HepG2 (cell line): ENCODE measurements around the gene FZD7. TPM values are rescaled to one million over a fixed set of nuclear protein-coding genes. Genes with fewer than 3 reads are reported as not detected.

Experiments used
- BCLAF1 ChIP-seq: fragments of 450-650 bp; IDR thresholded peaks from 2 replicates; pipeline ENCODE4 v1.6.1; 2017; ENCODE audit warnings: mild to moderate bottlenecking
- HNRNPUL1 ChIP-seq: fragments of 200-400 bp; formaldehyde crosslinking; IDR thresholded peaks from 2 replicates; pipeline ENCODE4 v1.6.1; 2017; ENCODE audit warnings: low read depth, mild to moderate bottlenecking, low read length, moderate library complexity
- KMT2A ChIP-seq: sonication (generic); formaldehyde crosslinking; IDR thresholded peaks from 2 replicates; pipeline ENCODE4 v1.4.0; 2020; ENCODE audit warnings: missing genetic modification reagents
- NCOA2 ChIP-seq: sonication (generic); formaldehyde crosslinking; IDR thresholded peaks from 2 replicates; pipeline ENCODE4 v1.8.0; 2022; ENCODE audit warnings: inconsistent platforms
- PHF20 ChIP-seq: sonication (generic); formaldehyde crosslinking; IDR thresholded peaks from 2 replicates; pipeline ENCODE4 v1.5.0; 2020; ENCODE audit warnings: mild to moderate bottlenecking, missing genetic modification reagents
- POLR2G ChIP-seq: fragments of 200-400 bp; formaldehyde crosslinking; IDR thresholded peaks from 2 replicates; pipeline ENCODE4 v1.6.1; 2018; ENCODE audit warnings: mild to moderate bottlenecking, low read depth, low read length, moderate library complexity
- PPARG ChIP-seq: conservative IDR thresholded peaks from 2 replicates; pipeline ENCODE4 v1.6.1; 2016; ENCODE audit warnings: missing biosample characterization, missing genetic modification reagents
- RARA ChIP-seq: IDR thresholded peaks from 2 replicates; pipeline ENCODE4 v1.6.1; 2016; ENCODE audit warnings: missing genetic modification reagents, missing compliant biosample characterization
- RCOR2 ChIP-seq: IDR thresholded peaks from 2 replicates; pipeline ENCODE4 v1.6.1; 2016; ENCODE audit warnings: missing biosample characterization, missing genetic modification reagents
- REL ChIP-seq: sonication (generic); formaldehyde crosslinking; conservative IDR thresholded peaks from 2 replicates; pipeline ENCODE4 v1.8.0; 2022; ENCODE audit warnings: mild to moderate bottlenecking, missing genetic modification reagents, moderate library complexity
- RFXAP ChIP-seq: sonication (generic); formaldehyde crosslinking; IDR thresholded peaks from 2 replicates; pipeline ENCODE4 v1.4.0; 2020; ENCODE audit warnings: missing genetic modification reagents, borderline replicate concordance
- SALL1 ChIP-seq: sonication (generic); formaldehyde crosslinking; IDR thresholded peaks from 2 replicates; pipeline ENCODE4 v1.8.0; 2022; ENCODE audit warnings: mild to moderate bottlenecking, missing genetic modification reagents
- TFAP4 ChIP-seq: sonication (generic); IDR thresholded peaks from 2 replicates; pipeline ENCODE4 v1.6.1; 2016; ENCODE audit warnings: low read depth, borderline replicate concordance
- THAP8 ChIP-seq: sonication (generic); formaldehyde crosslinking; IDR thresholded peaks from 2 replicates; pipeline ENCODE4 v1.5.1; 2020; ENCODE audit warnings: missing genetic modification reagents, mild to moderate bottlenecking, borderline replicate concordance
- ZBTB26 ChIP-seq: IDR thresholded peaks from 2 replicates; pipeline ENCODE4 v1.6.1; 2016; ENCODE audit warnings: missing compliant biosample characterization, missing genetic modification reagents, borderline replicate concordance
- ZC3H13 ChIP-seq: sonication (generic); formaldehyde crosslinking; IDR thresholded peaks from 2 replicates; pipeline ENCODE4 v1.8.1; 2023; ENCODE audit warnings: mild to moderate bottlenecking, missing genetic modification reagents, moderate library complexity
- ZNF441 ChIP-seq: sonication (generic); formaldehyde crosslinking; IDR thresholded peaks from 2 replicates; pipeline ENCODE4 v1.7.0; 2021; ENCODE audit warnings: missing genetic modification reagents, borderline replicate concordance
- ZNF567 ChIP-seq: sonication (generic); formaldehyde crosslinking; IDR thresholded peaks from 2 replicates; pipeline ENCODE4 v1.8.1; 2023; ENCODE audit warnings: mild to moderate bottlenecking, missing genetic modification reagents, borderline replicate concordance
- ZNF576 ChIP-seq: sonication (generic); formaldehyde crosslinking; IDR thresholded peaks from 2 replicates; pipeline ENCODE4 v1.4.0; 2020; ENCODE audit warnings: mild to moderate bottlenecking, missing genetic modification reagents
- ZNF776 ChIP-seq: sonication (generic); formaldehyde crosslinking; IDR thresholded peaks from 2 replicates; pipeline ENCODE4 v1.4.0; 2020; ENCODE audit warnings: mild to moderate bottlenecking, missing genetic modification reagents
- ZNF782 ChIP-seq: sonication (generic); formaldehyde crosslinking; IDR thresholded peaks from 2 replicates; pipeline ENCODE4 v1.4.0; 2020; ENCODE audit warnings: missing genetic modification reagents, mild to moderate bottlenecking, borderline replicate concordance
- ZSCAN20 ChIP-seq: sonication (generic); formaldehyde crosslinking; IDR thresholded peaks from 2 replicates; pipeline ENCODE4 v1.4.0; 2020; ENCODE audit warnings: missing genetic modification reagents, mild to moderate bottlenecking, borderline replicate concordance
- polyA plus RNA-seq, 8 experiments: library from polyadenylated mRNA; depleted of rRNA in 3 of 8; stranded (reverse) in 7 of 8; unstranded in 1 of 8; fragments of >200 nt; fragmentation: Illumina TruSeq in 4 of 8; extraction: Trizol in 4 of 8; gene quantifications; 2 replicates each; pipeline versions ENCODE4 v1.2.1 to v1.2.3, GENCODE V29; 2011 to 2016; ENCODE audit warnings: low read depth in 4 of 8, missing spikeins in 1 of 8, mixed read lengths in 1 of 8; ENCODE audit not compliant: insufficient read depth in 1 of 8
- total RNA-seq, 5 experiments: library from RNA; depleted of rRNA; stranded (reverse); fragments of >200 nt; fragmentation: Illumina TruSeq; extraction: Trizol; gene quantifications; 2 replicates each; pipeline ENCODE4 v1.2.3, GENCODE V29; 2016; ENCODE audit warnings: low read depth in 1 of 5

The FZD7 gene
- total and polyA plus RNA-seq, 2 of the 13 experiments (the other 11 are each of a cell fraction or from before 2014, with no cell fraction given), result 0.13 to 0.38 TPM

- TF ChIP-seq ZBTB26 (no peak), ZNF782 (CRISPR knock-in tag) (no peak), PPARG (CRISPR knock-in tag) (no peak), ZSCAN20 (no peak), POLR2G (no peak), HNRNPUL1 (0 out of 2 replicates have a peak, but pooled peaks have one; percentile 40), BCLAF1 (no peak), REL (CRISPR knock-in tag) (no peak), ZC3H13 (no peak), TFAP4 (no peak), ZNF576 (CRISPR knock-in tag) (no peak), RFXAP (CRISPR knock-in tag) (0 out of 2 replicates have a peak, but pooled peaks have one; percentile 41), SALL1 (CRISPR knock-in tag) (peak; percentile 25; the same call in 1 of the 2 replicates), THAP8 (CRISPR knock-in tag) (no peak), ZNF776 (CRISPR knock-in tag) (no peak), PHF20 (no peak), RARA (CRISPR knock-in tag) (no peak), KMT2A (CRISPR knock-in tag) (peak; percentile 44; the same call in 1 of the 2 replicates), NCOA2 (CRISPR knock-in tag) (no peak; the same call in 1 of the 2 replicates), ZNF567 (CRISPR knock-in tag) (0 out of 2 replicates have a peak, but pooled peaks have one; percentile 16), ZNF441 (CRISPR knock-in tag) (no peak), RCOR2 (no peak)
Observed at GRCh38 chr2:202033317-202034248, at the start of gene FZD7 (continued).
